HG03469 (cell line): ENCODE data around the gene FMNL3.
"Not testable (repeated sequence)": the region's sequence is repeated elsewhere in the genome, so short reads cannot be mapped to it uniquely, and the experiment has no call there.

Experiments used
- ATAC-seq: cut with Tn5 transposase; IDR thresholded peaks from one replicate; pipeline ENCODE4 v1.9.1; 2021; ENCODE audit warnings: mild to moderate bottlenecking, moderate library complexity, moderate number of reproducible peaks; ENCODE audit not compliant: unreplicated experiment

Gene FMNL3

GRCh38 chr12:49633703-49634345 lies 73.4 kb downstream of the FMNL3 start:
- no peak for ATAC-seq

- no peak for ATAC-seq
Observed at GRCh38 chr12:49632986-49633702, 74.1 kb downstream of the FMNL3 start.

- no peak for ATAC-seq
Observed at GRCh38 chr12:49632401-49632800, 74.8 kb downstream of the FMNL3 start.

GRCh38 chr12:49631336-49631907 lies 75.8 kb downstream of the FMNL3 start:
- ATAC-seq = no peak

GRCh38 chr12:49627752-49628360 lies 79.3 kb downstream of the FMNL3 start:
- ATAC-seq = no peak

- ATAC-seq = no peak
Observed at GRCh38 chr12:49626836-49627235, 80.4 kb downstream of the FMNL3 start.

GRCh38 chr12:49626169-49626835 lies 80.9 kb downstream of the FMNL3 start:
- no peak for ATAC-seq

GRCh38 chr12:49624921-49625577 lies 82.2 kb downstream of the FMNL3 start:
- ATAC-seq = no peak

- peak; percentile 49 for ATAC-seq
Observed at GRCh38 chr12:49623142-49623904, 83.9 kb downstream of the FMNL3 start, which contains the start of gene PRPF40B. TSS of gene PRPF40B (plus strand) at chr12:49623561. CDS start at chr12:49623591, 30 bp downstream.

GRCh38 chr12:49622501-49623141 lies 84.6 kb downstream of the FMNL3 start:
- ATAC-seq = peak; percentile 21

GRCh38 chr12:49621651-49622500 lies 85.3 kb downstream of the FMNL3 start:
- no peak for ATAC-seq

- ATAC-seq = no peak
Observed at GRCh38 chr12:49619286-49619685, 87.9 kb downstream of the FMNL3 start.

GRCh38 chr12:49618576-49618975 lies 88.6 kb downstream of the FMNL3 start:
- ATAC-seq = no peak

- no peak for ATAC-seq
Observed at GRCh38 chr12:49616533-49617219, 90.5 kb downstream of the FMNL3 start.

- ATAC-seq = no peak
Observed at GRCh38 chr12:49615725-49616124, 91.5 kb downstream of the FMNL3 start.

- ATAC-seq = no peak
Observed at GRCh38 chr12:49612210-49612609, 95.0 kb downstream of the FMNL3 start.

- ATAC-seq = not testable (repeated sequence)
Observed at GRCh38 chr12:49610785-49611184, 96.4 kb downstream of the FMNL3 start.

- ATAC-seq = no peak
Observed at GRCh38 chr12:49609875-49610154, 97.4 kb downstream of the FMNL3 start.
